H1 (cell line): Measurements from ENCODE around the gene APOA4. TPM values are rescaled to one million over a fixed set of nuclear protein-coding genes. Genes with fewer than 3 reads are reported as not detected.

ENCODE experiments used
- SP4 ChIP-seq: IDR thresholded peaks from 2 replicates; pipeline ENCODE4 v1.6.1; 2012; ENCODE audit warnings: low read length, inconsistent platforms
- TAF7 ChIP-seq: optimal IDR thresholded peaks from 2 replicates; pipeline ENCODE3; 2011; ENCODE audit warnings: low read depth, mild to moderate bottlenecking, inconsistent platforms, low read length, moderate library complexity, borderline replicate concordance
- polyA plus RNA-seq, 7 experiments: library from polyadenylated mRNA; depleted of rRNA in 3 of 7; stranded (reverse) in 5 of 7; unstranded in 2 of 7; fragments of >200 nt in 5 of 7; fragments of 200-250 nt in 2 of 7; gene quantifications; 1 replicate in 5 of 7; 2 replicates in 1 of 7; 4 replicates in 1 of 7; pipeline versions ENCODE4 v1.2.1 to v1.2.3, GENCODE V29; 2011 to 2013; ENCODE audit warnings: missing spikeins in 2 of 7, mixed read lengths in 2 of 7
- total RNA-seq: library from RNA; stranded (reverse); fragmentation: NEBNext Ultra II Directional; extraction: Animal tissue kit (Norgen Biotek cat#: 25700); gene quantifications from 2 replicates; pipeline ENCODE4 v1.2.1, GENCODE V29; 2021

The APOA4 gene
- total and polyA plus RNA-seq, 2 of the 8 experiments (the other 6 are each of a cell fraction or from before 2014, with no cell fraction given): not detected

GRCh38 chr11:116792144-116792868 lies 30.8 kb downstream of the APOA4 start (continued):
- TF ChIP-seq TAF7: no peak
- no peak for TF ChIP-seq SP4
